ENCODE measurements around the gene FCSK. TPM values are rescaled to one million over a fixed set of nuclear protein-coding genes. Genes with fewer than 3 reads are reported as not detected.

FCSK gene
- total and polyA plus RNA-seq, 2 of the 13 experiments (the other 11 are each of a cell fraction or from before 2014, with no cell fraction given) = 9.1 to 19.2 TPM

DNA sequence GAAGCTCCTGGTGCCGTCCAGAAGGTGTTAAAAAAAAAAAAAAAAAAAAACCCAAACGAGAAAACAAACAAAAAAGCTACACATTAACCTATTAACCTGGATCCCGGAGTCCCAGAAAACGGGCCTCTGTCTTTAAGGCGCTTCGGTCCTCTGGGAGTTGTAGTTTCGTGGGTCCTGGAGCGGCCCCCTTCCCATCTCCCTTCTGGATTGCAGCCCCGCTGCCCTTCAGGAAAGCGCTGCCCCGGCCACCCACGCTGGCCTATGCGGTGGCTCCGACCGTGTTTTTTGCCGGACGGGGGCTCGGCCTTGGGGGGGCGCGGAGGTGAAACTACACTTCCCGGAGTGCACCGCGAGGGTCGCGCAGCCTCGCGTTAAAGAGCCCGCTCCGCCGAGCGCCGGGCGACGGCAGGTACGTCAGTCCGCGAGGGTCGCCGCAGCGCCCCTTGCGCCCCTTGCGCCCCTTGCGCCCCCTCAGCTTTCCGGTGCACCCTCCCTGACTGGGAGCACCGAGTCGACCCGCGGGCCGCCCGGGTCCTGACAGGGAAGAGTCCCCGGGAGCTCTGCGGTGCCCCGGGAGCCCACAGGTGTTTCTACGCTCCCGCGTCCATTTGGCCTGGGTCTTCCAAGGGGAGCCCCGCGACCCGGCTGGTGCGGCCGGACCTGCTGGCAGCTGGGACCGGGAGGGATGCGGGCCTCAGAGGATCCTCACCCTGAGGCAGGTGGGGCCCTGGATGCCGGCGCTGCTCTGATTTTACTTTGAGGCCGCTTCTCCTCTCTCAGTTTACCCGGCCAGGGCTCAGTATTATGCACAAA is at the start of gene FCSK (continued):
- TF ChIP-seq, protein P1, sequence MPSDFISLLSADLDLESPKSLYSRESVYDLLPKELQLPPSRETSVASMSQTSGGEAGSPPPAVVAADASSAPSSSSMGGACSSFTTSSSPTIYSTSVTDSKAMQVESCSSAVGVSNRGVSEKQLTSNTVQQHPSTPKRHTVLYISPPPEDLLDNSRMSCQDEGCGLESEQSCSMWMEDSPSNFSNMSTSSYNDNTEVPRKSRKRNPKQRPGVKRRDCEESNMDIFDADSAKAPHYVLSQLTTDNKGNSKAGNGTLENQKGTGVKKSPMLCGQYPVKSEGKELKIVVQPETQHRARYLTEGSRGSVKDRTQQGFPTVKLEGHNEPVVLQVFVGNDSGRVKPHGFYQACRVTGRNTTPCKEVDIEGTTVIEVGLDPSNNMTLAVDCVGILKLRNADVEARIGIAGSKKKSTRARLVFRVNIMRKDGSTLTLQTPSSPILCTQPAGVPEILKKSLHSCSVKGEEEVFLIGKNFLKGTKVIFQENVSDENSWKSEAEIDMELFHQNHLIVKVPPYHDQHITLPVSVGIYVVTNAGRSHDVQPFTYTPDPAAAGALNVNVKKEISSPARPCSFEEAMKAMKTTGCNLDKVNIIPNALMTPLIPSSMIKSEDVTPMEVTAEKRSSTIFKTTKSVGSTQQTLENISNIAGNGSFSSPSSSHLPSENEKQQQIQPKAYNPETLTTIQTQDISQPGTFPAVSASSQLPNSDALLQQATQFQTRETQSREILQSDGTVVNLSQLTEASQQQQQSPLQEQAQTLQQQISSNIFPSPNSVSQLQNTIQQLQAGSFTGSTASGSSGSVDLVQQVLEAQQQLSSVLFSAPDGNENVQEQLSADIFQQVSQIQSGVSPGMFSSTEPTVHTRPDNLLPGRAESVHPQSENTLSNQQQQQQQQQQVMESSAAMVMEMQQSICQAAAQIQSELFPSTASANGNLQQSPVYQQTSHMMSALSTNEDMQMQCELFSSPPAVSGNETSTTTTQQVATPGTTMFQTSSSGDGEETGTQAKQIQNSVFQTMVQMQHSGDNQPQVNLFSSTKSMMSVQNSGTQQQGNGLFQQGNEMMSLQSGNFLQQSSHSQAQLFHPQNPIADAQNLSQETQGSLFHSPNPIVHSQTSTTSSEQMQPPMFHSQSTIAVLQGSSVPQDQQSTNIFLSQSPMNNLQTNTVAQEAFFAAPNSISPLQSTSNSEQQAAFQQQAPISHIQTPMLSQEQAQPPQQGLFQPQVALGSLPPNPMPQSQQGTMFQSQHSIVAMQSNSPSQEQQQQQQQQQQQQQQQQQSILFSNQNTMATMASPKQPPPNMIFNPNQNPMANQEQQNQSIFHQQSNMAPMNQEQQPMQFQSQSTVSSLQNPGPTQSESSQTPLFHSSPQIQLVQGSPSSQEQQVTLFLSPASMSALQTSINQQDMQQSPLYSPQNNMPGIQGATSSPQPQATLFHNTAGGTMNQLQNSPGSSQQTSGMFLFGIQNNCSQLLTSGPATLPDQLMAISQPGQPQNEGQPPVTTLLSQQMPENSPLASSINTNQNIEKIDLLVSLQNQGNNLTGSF (CRISPR knock-in tag; IDR thresholded peaks at IDR 0.05) = peak; percentile 93
- TF ChIP-seq MXD4 (CRISPR knock-in tag; IDR thresholded peaks at IDR 0.05) (peak; percentile 17; the same call in 1 of the 2 replicates), ZNF124 (CRISPR knock-in tag; IDR thresholded peaks at IDR 0.05) (0 out of 2 replicates have a peak, but pooled peaks have one; percentile 30), SETDB1 (CRISPR knock-in tag; IDR thresholded peaks at IDR 0.05; ENCODE audit: borderline replicate concordance) (no peak), ZSCAN21 (CRISPR knock-in tag; IDR thresholded peaks at IDR 0.05; ENCODE audit: borderline replicate concordance) (peak; percentile 85), RXRB (CRISPR knock-in tag; IDR thresholded peaks at IDR 0.05; ENCODE audit: borderline replicate concordance) (peak; percentile 76), ZKSCAN8 (CRISPR knock-in tag; IDR thresholded peaks at IDR 0.05; ENCODE audit: borderline replicate concordance) (peak; percentile 59; the same call in 1 of the 2 replicates), ZNF264 (CRISPR knock-in tag; IDR thresholded peaks at IDR 0.05) (peak; percentile 91), ZNF709 (CRISPR knock-in tag; IDR thresholded peaks at IDR 0.05) (peak; percentile 90; the same call in 1 of the 2 replicates), TEAD2 (CRISPR knock-in tag; IDR thresholded peaks at IDR 0.05) (no peak), RELA (CRISPR knock-in tag; IDR thresholded peaks at IDR 0.05) (peak; percentile 34; the same call in 1 of the 2 replicates), ZFY (CRISPR knock-in tag; IDR thresholded peaks at IDR 0.05) (peak; percentile 90), KMT2B (CRISPR knock-in tag; IDR thresholded peaks at IDR 0.05) (peak; percentile 80), ATF7 (IDR thresholded peaks at IDR 0.05) (no peak), ATF7 (CRISPR knock-in tag; IDR thresholded peaks at IDR 0.05) (peak; percentile 68; the same call in 1 of the 2 replicates), ZNF550 (CRISPR knock-in tag; IDR thresholded peaks at IDR 0.05; ENCODE audit: borderline replicate concordance) (peak; percentile 70; the same call in 1 of the 2 replicates), NFKBIZ (CRISPR knock-in tag; IDR thresholded peaks at IDR 0.05) (0 out of 2 replicates have a peak, but pooled peaks have one; percentile 72), TP53 (CRISPR knock-in tag; conservative IDR thresholded peaks at IDR 0.05) (peak; percentile 86), KDM4B (CRISPR knock-in tag; IDR thresholded peaks at IDR 0.05) (peak; percentile 75; the same call in 1 of the 2 replicates), ERF (CRISPR knock-in tag; IDR thresholded peaks at IDR 0.05) (no peak; the same call in 1 of the 2 replicates), PITX1 (CRISPR knock-in tag; IDR thresholded peaks at IDR 0.05) (0 out of 2 replicates have a peak, but pooled peaks have one; percentile 65)
- TF ChIP-seq, protein P2, sequence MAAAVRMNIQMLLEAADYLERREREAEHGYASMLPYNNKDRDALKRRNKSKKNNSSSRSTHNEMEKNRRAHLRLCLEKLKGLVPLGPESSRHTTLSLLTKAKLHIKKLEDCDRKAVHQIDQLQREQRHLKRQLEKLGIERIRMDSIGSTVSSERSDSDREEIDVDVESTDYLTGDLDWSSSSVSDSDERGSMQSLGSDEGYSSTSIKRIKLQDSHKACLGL (CRISPR knock-in tag; IDR thresholded peaks at IDR 0.05) = peak; percentile 90
- TF ChIP-seq, protein P3, sequence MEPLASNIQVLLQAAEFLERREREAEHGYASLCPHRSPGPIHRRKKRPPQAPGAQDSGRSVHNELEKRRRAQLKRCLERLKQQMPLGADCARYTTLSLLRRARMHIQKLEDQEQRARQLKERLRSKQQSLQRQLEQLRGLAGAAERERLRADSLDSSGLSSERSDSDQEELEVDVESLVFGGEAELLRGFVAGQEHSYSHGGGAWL (CRISPR knock-in tag; IDR thresholded peaks at IDR 0.05) = peak; percentile 84
- TF ChIP-seq, protein P4, sequence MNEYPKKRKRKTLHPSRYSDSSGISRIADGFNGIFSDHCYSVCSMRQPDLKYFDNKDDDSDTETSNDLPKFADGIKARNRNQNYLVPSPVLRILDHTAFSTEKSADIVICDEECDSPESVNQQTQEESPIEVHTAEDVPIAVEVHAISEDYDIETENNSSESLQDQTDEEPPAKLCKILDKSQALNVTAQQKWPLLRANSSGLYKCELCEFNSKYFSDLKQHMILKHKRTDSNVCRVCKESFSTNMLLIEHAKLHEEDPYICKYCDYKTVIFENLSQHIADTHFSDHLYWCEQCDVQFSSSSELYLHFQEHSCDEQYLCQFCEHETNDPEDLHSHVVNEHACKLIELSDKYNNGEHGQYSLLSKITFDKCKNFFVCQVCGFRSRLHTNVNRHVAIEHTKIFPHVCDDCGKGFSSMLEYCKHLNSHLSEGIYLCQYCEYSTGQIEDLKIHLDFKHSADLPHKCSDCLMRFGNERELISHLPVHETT (CRISPR knock-in tag; conservative IDR thresholded peaks at IDR 0.05) = peak; percentile 94

Measured in HepG2 (cell line).